D721Med (cell line): ENCODE measurements around the gene CLMN.

Experiments used
- DNase-seq: peaks from one replicate; pipeline ENCODE4 v3.0.0; 2011; ENCODE audit warnings: low spot score; ENCODE audit not compliant: insufficient read length
- FAIRE-seq: peaks from 2 replicates; lab custom pipeline; 2011; peaks lifted over from hg19 to GRCh38; lab: Jason Lieb, UNC
- CTCF ChIP-seq: IDR thresholded peaks from 2 replicates; pipeline ENCODE4 v1.5.1; 2012; ENCODE audit warnings: mild to moderate bottlenecking, control low read depth; ENCODE audit not compliant: insufficient read depth; ENCODE audit errors: missing control alignments

CLMN gene

GRCh38 chr14:95252219-95252618 is 67.5 kb downstream of the CLMN start:
- TF ChIP-seq CTCF: no peak
- FAIRE-seq (no peak), DNase-seq (no peak)

- TF ChIP-seq CTCF: no peak
- no peak for FAIRE-seq
Observed at GRCh38 chr14:95250936-95251335, 68.8 kb downstream of the CLMN start.

GRCh38 chr14:95250140-95250769 is 69.5 kb downstream of the CLMN start:
- no peak for TF ChIP-seq CTCF
- FAIRE-seq (peak; percentile 35), DNase-seq (no peak)

More at GRCh38 chr14:95250936-95251335, 68.8 kb downstream of the CLMN start:
- no peak for DNase-seq

- TF ChIP-seq CTCF: no peak
- FAIRE-seq: no peak
- DNase-seq: no peak
Observed at GRCh38 chr14:95248432-95248831, 71.3 kb downstream of the CLMN start.

- no peak for TF ChIP-seq CTCF
- FAIRE-seq (no peak), DNase-seq (no peak)
Observed at GRCh38 chr14:95246870-95247269, 72.8 kb downstream of the CLMN start.

GRCh38 chr14:95245334-95245733 is 74.4 kb downstream of the CLMN start:
- DNase-seq (no peak), FAIRE-seq (no peak)
- no peak for TF ChIP-seq CTCF

- no peak for FAIRE-seq
- TF ChIP-seq CTCF: no peak
- no peak for DNase-seq
Observed at GRCh38 chr14:95244587-95244986, 75.1 kb downstream of the CLMN start.
